HG03342 (cell line): Measurements from ENCODE around the gene PLAAT4.
"Not testable (repeated sequence)": the region's sequence is repeated elsewhere in the genome, so short reads cannot be mapped to it uniquely, and the experiment has no call there.

Source experiments
- ATAC-seq: cut with Tn5 transposase; IDR thresholded peaks from one replicate; pipeline ENCODE4 v1.9.1; 2021; ENCODE audit warnings: mild to moderate bottlenecking, moderate library complexity; ENCODE audit not compliant: unreplicated experiment

The PLAAT4 gene

GRCh38 chr11:63537293-63538101 lies 889 bp downstream of the PLAAT4 start:
- ATAC-seq, result no peak

- ATAC-seq, result not testable (repeated sequence)
These were observed 5.9 kb downstream of the PLAAT4 start for GRCh38 chr11:63542506-63542905.

GRCh38 chr11:63543711-63544110 lies 7.1 kb downstream of the PLAAT4 start:
- no peak for ATAC-seq

- ATAC-seq, result no peak
These were observed 10.5 kb downstream of the PLAAT4 start for GRCh38 chr11:63547061-63547460.

GRCh38 chr11:63548178-63548577 lies 11.6 kb downstream of the PLAAT4 start:
- ATAC-seq, result no peak

GRCh38 chr11:63549411-63549810 lies 12.8 kb downstream of the PLAAT4 start:
- ATAC-seq, result no peak

GRCh38 chr11:63550156-63550700 lies 13.6 kb downstream of the PLAAT4 start:
- ATAC-seq, result not testable (repeated sequence)

- ATAC-seq, result no peak
These were observed 14.7 kb downstream of the PLAAT4 start for GRCh38 chr11:63551091-63551888.

- ATAC-seq, result no peak
These were observed 15.3 kb downstream of the PLAAT4 start for GRCh38 chr11:63551889-63552266.

- ATAC-seq, result no peak
These were observed 16.3 kb downstream of the PLAAT4 start for GRCh38 chr11:63552921-63553320.

- ATAC-seq, result peak; percentile 68
These were observed 17.2 kb downstream of the PLAAT4 start for GRCh38 chr11:63553759-63554158.

- no peak for ATAC-seq
These were observed 18.2 kb downstream of the PLAAT4 start for GRCh38 chr11:63554877-63555223.

GRCh38 chr11:63556404-63557013 lies 19.9 kb downstream of the PLAAT4 start:
- ATAC-seq, result no peak

- no peak for ATAC-seq
These were observed 21.0 kb downstream of the PLAAT4 start for GRCh38 chr11:63557570-63557969.

GRCh38 chr11:63558459-63559157 lies 22.0 kb downstream of the PLAAT4 start:
- no peak for ATAC-seq

GRCh38 chr11:63560506-63561180 lies 24.0 kb downstream of the PLAAT4 start:
- no peak for ATAC-seq

GRCh38 chr11:63563201-63564055 lies 26.8 kb downstream of the PLAAT4 start, which contains the start of gene PLAAT2:
TSS of gene PLAAT2 (minus strand) at chr11:63563379. CDS start at chr11:63563324, 55 bp downstream.
- no peak for ATAC-seq

- peak; percentile 66 for ATAC-seq
These were observed 27.6 kb downstream of the PLAAT4 start for GRCh38 chr11:63564056-63564774.
